ENCODE measurements around the gene EHD3.

EHD3 gene

GRCh38 chr2:31237348-31238017 lies 3.5 kb downstream of the EHD3 start:
- no peak for DNase-seq (ENCODE audit: low spot score)

GRCh38 chr2:31238126-31238905 lies 4.4 kb downstream of the EHD3 start:
- no peak for DNase-seq (ENCODE audit: low spot score)

- DNase-seq (ENCODE audit: low spot score) = no peak
Observed at GRCh38 chr2:31238906-31239592, 5.1 kb downstream of the EHD3 start.

- no peak for DNase-seq (ENCODE audit: low spot score)
Observed at GRCh38 chr2:31239593-31240177, 5.7 kb downstream of the EHD3 start.

GRCh38 chr2:31240381-31241365 lies 6.7 kb downstream of the EHD3 start:
- no peak for DNase-seq (ENCODE audit: low spot score)

GRCh38 chr2:31241625-31242270 lies 7.8 kb downstream of the EHD3 start:
- DNase-seq (ENCODE audit: low spot score) = no peak

GRCh38 chr2:31243053-31243452 lies 9.1 kb downstream of the EHD3 start:
- no peak for DNase-seq (ENCODE audit: low spot score)

GRCh38 chr2:31244101-31244500 lies 10.1 kb downstream of the EHD3 start:
- DNase-seq (ENCODE audit: low spot score) = no peak

- peak; percentile 34 for DNase-seq (ENCODE audit: low spot score)
Observed at GRCh38 chr2:31246184-31246852, 12.4 kb downstream of the EHD3 start.

GRCh38 chr2:31247711-31248110 lies 13.8 kb downstream of the EHD3 start:
- DNase-seq (ENCODE audit: low spot score) = peak; percentile 70

- DNase-seq (ENCODE audit: low spot score) = no peak
Observed at GRCh38 chr2:31248139-31248538, 14.2 kb downstream of the EHD3 start.

- DNase-seq (ENCODE audit: low spot score) = no peak
Observed at GRCh38 chr2:31249009-31249690, 15.2 kb downstream of the EHD3 start.

GRCh38 chr2:31251018-31251417 lies 17.1 kb downstream of the EHD3 start:
- DNase-seq (ENCODE audit: low spot score) = no peak

- DNase-seq (ENCODE audit: low spot score) = no peak
Observed at GRCh38 chr2:31251851-31252250, 17.9 kb downstream of the EHD3 start.

- DNase-seq (ENCODE audit: low spot score) = peak; percentile 72
Observed at GRCh38 chr2:31253356-31254131, 19.6 kb downstream of the EHD3 start.

- no peak for DNase-seq (ENCODE audit: low spot score)
Observed at GRCh38 chr2:31254237-31255203, 20.6 kb downstream of the EHD3 start.

- DNase-seq (ENCODE audit: low spot score) = peak; percentile 95
Observed at GRCh38 chr2:31255911-31256571, 22.1 kb downstream of the EHD3 start.
